Chondrocyte (in vitro differentiated cells): ENCODE measurements around the gene TRIP13. TPM values are rescaled to one million over a fixed set of nuclear protein-coding genes. Genes with fewer than 3 reads are reported as not detected.
A peak's percentile ranks its signal among the peaks of the same experiment; 100 is the strongest.

Experiments
- DNase-seq: peaks from one replicate; pipeline ENCODE4 v3.0.0; 2021; ENCODE audit warnings: mixed read lengths, low spot score
- H3K27ac Mint-ChIP-seq: one replicate; pipeline ENCODE4 v1.8.0; 2021; ENCODE audit warnings: mild to moderate bottlenecking, moderate library complexity, mixed read lengths; ENCODE audit not compliant: unreplicated experiment
- H3K27me3 Mint-ChIP-seq: 2 replicates; pipeline ENCODE4 v1.8.0; 2021; ENCODE audit warnings: low read depth, mixed read lengths
- H3K36me3 Mint-ChIP-seq: 2 replicates; pipeline ENCODE4 v1.8.0; 2021; ENCODE audit warnings: low read depth, mixed read lengths
- H3K4me1 Mint-ChIP-seq: 2 replicates; pipeline ENCODE4 v1.8.0; 2021; ENCODE audit warnings: low read depth, mild to moderate bottlenecking, mixed read lengths
- H3K4me3 Mint-ChIP-seq: one replicate; pipeline ENCODE4 v1.8.0; 2021; ENCODE audit warnings: mild to moderate bottlenecking, moderate library complexity, mixed read lengths; ENCODE audit not compliant: unreplicated experiment
- H3K9me3 Mint-ChIP-seq: 2 replicates; pipeline ENCODE4 v1.8.0; 2021; ENCODE audit warnings: low read depth, mixed read lengths
- total RNA-seq: library from RNA; stranded (reverse); gene quantifications from 3 replicates; pipeline ENCODE4 v1.2.1, GENCODE V29; 2021
- TF ChIP-seq, protein P1 (sequence below): fragments of 200-600 bp; sonication (generic); IDR thresholded peaks from 2 replicates; pipeline ENCODE4 v1.5.0; 2021; ENCODE audit warnings: antibody characterized with exemption, mild to moderate bottlenecking, moderate library complexity

Gene TRIP13
- total RNA-seq, 1 donor from 2014 or later, result 4.9 TPM

GRCh38 chr5:955886-956761 lies 63.4 kb downstream of the TRIP13 start:
- DNase-seq, result no peak
- Mint-ChIP-seq H3K27ac (no peak overlapping the region), H3K9me3 (peaks cover 3% of the 10 kb centered on the region), H3K27me3 (peaks cover 43% of the 10 kb centered on the region), H3K4me3 (no peak overlapping the region), H3K36me3 (peaks cover 6% of the 10 kb centered on the region), H3K4me1 (peaks cover 28% of the 10 kb centered on the region)
- TF ChIP-seq, protein P1, sequence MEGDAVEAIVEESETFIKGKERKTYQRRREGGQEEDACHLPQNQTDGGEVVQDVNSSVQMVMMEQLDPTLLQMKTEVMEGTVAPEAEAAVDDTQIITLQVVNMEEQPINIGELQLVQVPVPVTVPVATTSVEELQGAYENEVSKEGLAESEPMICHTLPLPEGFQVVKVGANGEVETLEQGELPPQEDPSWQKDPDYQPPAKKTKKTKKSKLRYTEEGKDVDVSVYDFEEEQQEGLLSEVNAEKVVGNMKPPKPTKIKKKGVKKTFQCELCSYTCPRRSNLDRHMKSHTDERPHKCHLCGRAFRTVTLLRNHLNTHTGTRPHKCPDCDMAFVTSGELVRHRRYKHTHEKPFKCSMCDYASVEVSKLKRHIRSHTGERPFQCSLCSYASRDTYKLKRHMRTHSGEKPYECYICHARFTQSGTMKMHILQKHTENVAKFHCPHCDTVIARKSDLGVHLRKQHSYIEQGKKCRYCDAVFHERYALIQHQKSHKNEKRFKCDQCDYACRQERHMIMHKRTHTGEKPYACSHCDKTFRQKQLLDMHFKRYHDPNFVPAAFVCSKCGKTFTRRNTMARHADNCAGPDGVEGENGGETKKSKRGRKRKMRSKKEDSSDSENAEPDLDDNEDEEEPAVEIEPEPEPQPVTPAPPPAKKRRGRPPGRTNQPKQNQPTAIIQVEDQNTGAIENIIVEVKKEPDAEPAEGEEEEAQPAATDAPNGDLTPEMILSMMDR, result no peak

GRCh38 chr5:956941-957747 lies 64.5 kb downstream of the TRIP13 start:
- no peak for DNase-seq
- Mint-ChIP-seq H3K9me3 (no peaks in the 10 kb centered on the region), H3K36me3 (peaks cover 6% of the 10 kb centered on the region), H3K4me3 (peak overlapping the region; percentile 7), H3K4me1 (peaks cover 28% of the 10 kb centered on the region), H3K27ac (peak overlapping the region; percentile 55), H3K27me3 (peaks cover 47% of the 10 kb centered on the region)
- TF ChIP-seq, protein P1, result peak; percentile 81

GRCh38 chr5:957748-958485 lies 65.2 kb downstream of the TRIP13 start:
- H3K9me3 Mint-ChIP-seq, result no peaks in the 10 kb centered on the region
- peaks cover 28% of the 10 kb centered on the region for H3K4me1 Mint-ChIP-seq
- TF ChIP-seq, protein P1, result no peak
- no peak for DNase-seq
- peaks cover 50% of the 10 kb centered on the region for H3K27me3 Mint-ChIP-seq
- H3K36me3 Mint-ChIP-seq, result peaks cover 6% of the 10 kb centered on the region
- no peak overlapping the region for H3K27ac Mint-ChIP-seq
- no peak overlapping the region for H3K4me3 Mint-ChIP-seq

- Mint-ChIP-seq H3K4me3 (no peak overlapping the region), H3K36me3 (peaks cover 6% of the 10 kb centered on the region), H3K27me3 (peaks cover 50% of the 10 kb centered on the region), H3K4me1 (peaks cover 28% of the 10 kb centered on the region), H3K9me3 (no peaks in the 10 kb centered on the region), H3K27ac (no peak overlapping the region)
- TF ChIP-seq, protein P1, result no peak
- no peak for DNase-seq
Observed at GRCh38 chr5:958701-959571, 66.3 kb downstream of the TRIP13 start.
